Neuronal stem cell (in vitro differentiated cells): Measurements from ENCODE around the gene RAB25.

Source experiments
- DNase-seq: peaks from one replicate; pipeline ENCODE4 v3.0.0-alpha.2; 2013; ENCODE audit warnings: low spot score
- H2AFZ ChIP-seq: one replicate; pipeline ENCODE4 v1.6.1; 2013; ENCODE audit warnings: mild to moderate bottlenecking, low read length, inconsistent platforms
- H2AK5ac ChIP-seq: 2 replicates; pipeline ENCODE4 v1.6.1; 2013; ENCODE audit warnings: low read depth, mild to moderate bottlenecking, inconsistent platforms, low read length, moderate library complexity, mixed read lengths
- H2BK120ac ChIP-seq: 2 replicates; pipeline ENCODE4 v1.6.1; 2013; ENCODE audit warnings: low read depth, mild to moderate bottlenecking, inconsistent platforms, low read length, moderate library complexity, mixed read lengths
- H2BK12ac ChIP-seq: one replicate; pipeline ENCODE4 v1.6.1; 2013; ENCODE audit warnings: low read length, inconsistent platforms
- H2BK15ac ChIP-seq: 2 replicates; pipeline ENCODE4 v1.6.1; 2013; ENCODE audit warnings: mild to moderate bottlenecking, low read length, inconsistent platforms, mixed read lengths
- H2BK5ac ChIP-seq: one replicate; pipeline ENCODE4 v1.6.1; 2013; ENCODE audit warnings: inconsistent platforms, mild to moderate bottlenecking, low read length, moderate library complexity
- H3K14ac ChIP-seq: one replicate; pipeline ENCODE4 v1.6.1; 2013; ENCODE audit warnings: low read length, inconsistent platforms
- H3K18ac ChIP-seq: 2 replicates; pipeline ENCODE4 v1.6.1; 2013; ENCODE audit warnings: low read length, inconsistent platforms
- H3K23ac ChIP-seq: 2 replicates; pipeline ENCODE4 v1.6.1; 2013; ENCODE audit warnings: low read depth, mild to moderate bottlenecking, mixed read lengths, low read length, inconsistent platforms; ENCODE audit not compliant: poor library complexity
- H3K27ac ChIP-seq: replicated peaks from 3 replicates; pipeline ENCODE4 v1.5.1; 2013; ENCODE audit warnings: low read length, inconsistent platforms
- H3K27me3 ChIP-seq, 3 experiments: 2 replicates each; pipeline ENCODE4 v1.6.1; 2013; ENCODE audit warnings: low read length in 3 of 3, mild to moderate bottlenecking in 2 of 3, inconsistent platforms in 1 of 3, low read depth in 1 of 3, mixed read lengths in 1 of 3, moderate library complexity in 1 of 3; ENCODE audit not compliant: control insufficient read depth in 3 of 3, insufficient read depth in 3 of 3
- H3K36me3 ChIP-seq, 2 donors: replicated peaks in 1 of 2; 2 replicates each; pipeline ENCODE4 v1.6.1; 2013; ENCODE audit warnings: low read length in 2 of 2; ENCODE audit not compliant: control insufficient read depth in 2 of 2, insufficient read depth in 2 of 2
- H3K4ac ChIP-seq: 2 replicates; pipeline ENCODE4 v1.6.1; 2013; ENCODE audit warnings: inconsistent platforms, mild to moderate bottlenecking, low read length, moderate library complexity
- H3K4me1 ChIP-seq, 2 donors: 1 replicate in 1 of 2; 2 replicates in 1 of 2; pipeline ENCODE4 v1.6.1; 2013; ENCODE audit warnings: low read length in 2 of 2, low read depth in 1 of 2; ENCODE audit not compliant: control insufficient read depth in 2 of 2, insufficient read depth in 1 of 2
- H3K4me2 ChIP-seq: one replicate; pipeline ENCODE4 v1.6.1; 2013; ENCODE audit warnings: mild to moderate bottlenecking, low read length, inconsistent platforms; ENCODE audit not compliant: insufficient read depth, poor library complexity, severe bottlenecking
- H3K4me3 ChIP-seq, 2 donors: 2 replicates each; pipeline ENCODE4 v1.5.1; 2013; ENCODE audit warnings: low read length in 2 of 2, mild to moderate bottlenecking in 2 of 2, inconsistent platforms in 1 of 2, moderate library complexity in 1 of 2
- H3K79me1 ChIP-seq: one replicate; pipeline ENCODE4 v1.6.1; 2013; ENCODE audit warnings: low read depth, mild to moderate bottlenecking, inconsistent platforms, low read length, moderate library complexity
- H3K9ac ChIP-seq: one replicate; pipeline ENCODE4 v1.6.1; 2013; ENCODE audit warnings: mild to moderate bottlenecking, low read depth, low read length, inconsistent platforms; ENCODE audit not compliant: poor library complexity
- H3K9me3 ChIP-seq, 2 donors: replicated peaks in 1 of 2; 2 replicates each; pipeline versions ENCODE3 to v1.6.1; 2013; ENCODE audit warnings: low read length in 2 of 2, mild to moderate bottlenecking in 2 of 2, inconsistent platforms in 1 of 2, low read depth in 1 of 2, mixed read lengths in 1 of 2, moderate library complexity in 1 of 2; ENCODE audit not compliant: control insufficient read depth in 2 of 2, insufficient read depth in 1 of 2
- H4K8ac ChIP-seq: one replicate; pipeline ENCODE4 v1.6.1; 2013; ENCODE audit warnings: low read depth, mild to moderate bottlenecking, inconsistent platforms, low read length, moderate library complexity
- H4K91ac ChIP-seq: one replicate; pipeline ENCODE4 v1.6.1; 2013; ENCODE audit warnings: low read length, low read depth, mild to moderate bottlenecking, inconsistent platforms; ENCODE audit not compliant: poor library complexity
- WGBS, 2 donors: extraction: QIAGEN DNeasy Blood & Tissue Kit; methylation state at CpG; one replicate each; pipeline ENCODE4 v1.1.7; 2013; ENCODE audit warnings: missing lambda C conversion rate in 2 of 2, mixed read lengths in 1 of 2; ENCODE audit not compliant: insufficient read length in 2 of 2, insufficient replicate concordance in 1 of 2; ENCODE audit errors: extremely low coverage in 2 of 2; 5-methylcytosine and 5-hydroxymethylcytosine counted together

The RAB25 gene

GRCh38 chr1:156062189-156062588, 1.2 kb downstream of the RAB25 start:
- Histone ChIP-seq H2BK5ac (no peak overlapping the region), H4K91ac (no peak overlapping the region), H3K4me3 (no peak overlapping the region), H3K14ac (no peak overlapping the region), H3K4me2 (no peak overlapping the region), H3K27me3 (no peaks in the 10 kb centered on the region), H2BK15ac (no peak overlapping the region), H4K8ac (no peak overlapping the region), H3K4ac (peak overlapping the region; percentile 42), H3K9me3 (no peaks in the 10 kb centered on the region), H3K9ac (no peak overlapping the region), H3K27ac (peak overlapping the region; percentile 25), H2AK5ac (peak overlapping the region; percentile 4), H2AFZ (no peak overlapping the region), H3K4me1 (peaks cover 13 to 19% of the 10 kb centered on the region in 2 donors), H2BK120ac (no peak overlapping the region), H3K36me3 (peaks cover 2 to 14% of the 10 kb centered on the region in 2 donors), H2BK12ac (peak overlapping the region; percentile 88), H3K18ac (peak overlapping the region; percentile 65), H3K79me1 (no peaks in the 10 kb centered on the region), H3K23ac (no peak overlapping the region)
- WGBS, 2 donors: no CpG with 5 or more reads among the region's 3 CpGs
- DNase-seq: no peak

GRCh38 chr1:156063997-156064285, 3.0 kb downstream of the RAB25 start:
- Histone ChIP-seq H3K27ac (no peak overlapping the region), H3K4me1 (peaks cover 13 to 19% of the 10 kb centered on the region in 2 donors), H3K4me2 (no peak overlapping the region), H2AK5ac (no peak overlapping the region), H3K4me3 (no peak overlapping the region), H3K9me3 (no peaks in the 10 kb centered on the region), H3K79me1 (no peaks in the 10 kb centered on the region), H3K36me3 (no peaks in the 10 kb centered on the region), H3K18ac (no peak overlapping the region), H4K91ac (no peak overlapping the region), H2AFZ (no peak overlapping the region), H3K14ac (no peak overlapping the region), H3K23ac (no peak overlapping the region), H3K27me3 (no peaks in the 10 kb centered on the region), H2BK120ac (no peak overlapping the region), H2BK12ac (no peak overlapping the region), H4K8ac (no peak overlapping the region), H3K4ac (no peak overlapping the region), H2BK5ac (no peak overlapping the region), H2BK15ac (no peak overlapping the region), H3K9ac (peak overlapping the region; percentile 73)
- WGBS, 2 donors: no CpG with 5 or more reads among the region's 2 CpGs
- DNase-seq: no peak

GRCh38 chr1:156064615-156065014, 3.7 kb downstream of the RAB25 start:
- no peak overlapping the region for H3K18ac ChIP-seq
- no peak overlapping the region for H2BK15ac ChIP-seq
- H3K4me3 ChIP-seq: no peak overlapping the region
- no peak overlapping the region for H4K91ac ChIP-seq
- H2BK5ac ChIP-seq: peak overlapping the region; percentile 59
- no CpG with 5 or more reads among the region's 2 CpGs for WGBS, 2 donors
- DNase-seq: no peak
- H2AFZ ChIP-seq: no peak overlapping the region
- H3K27ac ChIP-seq: no peak overlapping the region
- H3K14ac ChIP-seq: no peak overlapping the region
- no peak overlapping the region for H2BK12ac ChIP-seq
- peak overlapping the region; percentile 25 for H2AK5ac ChIP-seq
- H4K8ac ChIP-seq: no peak overlapping the region
- H3K4ac ChIP-seq: no peak overlapping the region
- H3K9ac ChIP-seq: no peak overlapping the region
- H3K4me1 ChIP-seq: peaks cover 14 to 19% of the 10 kb centered on the region in 2 donors
- no peak overlapping the region for H3K23ac ChIP-seq
- H3K9me3 ChIP-seq: no peaks in the 10 kb centered on the region
- H2BK120ac ChIP-seq: no peak overlapping the region
- no peaks in the 10 kb centered on the region for H3K27me3 ChIP-seq
- no peaks in the 10 kb centered on the region for H3K36me3 ChIP-seq
- no peak overlapping the region for H3K4me2 ChIP-seq
- H3K79me1 ChIP-seq: no peaks in the 10 kb centered on the region

GRCh38 chr1:156065212-156065611, 4.3 kb downstream of the RAB25 start:
- H3K4ac ChIP-seq: no peak overlapping the region
- H3K27ac ChIP-seq: no peak overlapping the region
- no peak overlapping the region for H2BK12ac ChIP-seq
- no peak overlapping the region for H2AFZ ChIP-seq
- no peak overlapping the region for H3K14ac ChIP-seq
- H3K4me1 ChIP-seq: peaks cover 19% of the 10 kb centered on the region in 2 donors
- H3K9ac ChIP-seq: no peak overlapping the region
- H3K4me3 ChIP-seq: no peak overlapping the region
- no peak overlapping the region for H3K4me2 ChIP-seq
- no peak overlapping the region for H4K8ac ChIP-seq
- H3K79me1 ChIP-seq: no peaks in the 10 kb centered on the region
- no peak overlapping the region for H4K91ac ChIP-seq
- peak overlapping the region; percentile 59 for H2BK5ac ChIP-seq
- H3K9me3 ChIP-seq: no peaks in the 10 kb centered on the region
- no peak overlapping the region for H2BK15ac ChIP-seq
- WGBS, 2 donors: no CpG with 5 or more reads among the region's 3 CpGs
- H3K36me3 ChIP-seq: no peaks in the 10 kb centered on the region
- H3K23ac ChIP-seq: no peak overlapping the region
- H3K27me3 ChIP-seq: no peaks in the 10 kb centered on the region
- no peak overlapping the region for H2BK120ac ChIP-seq
- H2AK5ac ChIP-seq: no peak overlapping the region
- H3K18ac ChIP-seq: no peak overlapping the region
- DNase-seq: no peak
